Measurements from ENCODE around the gene ITGA2. TPM values are rescaled to one million over a fixed set of nuclear protein-coding genes. Genes with fewer than 3 reads are reported as not detected.

ITGA2 gene
- total RNA-seq, 1 experiment from 2014 or later = 13.6 TPM

DNA sequence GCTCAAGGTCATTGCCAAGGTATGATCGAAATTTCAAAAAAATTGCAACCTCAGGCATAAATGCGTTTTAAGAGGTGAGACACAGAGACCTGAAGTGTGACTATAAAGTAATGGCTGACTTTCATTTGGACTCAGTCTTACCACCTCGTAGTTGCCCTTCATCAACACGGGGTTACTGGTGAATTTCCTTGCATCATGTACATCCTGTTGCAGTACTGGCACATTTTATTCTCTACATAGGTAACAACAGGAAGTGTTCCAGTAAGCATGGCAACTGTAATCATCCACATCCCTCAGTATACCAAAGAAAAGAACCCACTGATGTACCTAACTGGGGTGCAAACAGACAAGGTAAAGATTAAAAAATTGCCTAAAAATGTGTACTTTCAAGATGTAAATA lies 91.1 kb downstream of the ITGA2 start:
- intact Hi-C loops (cut with micrococcal nuclease; ENCODE audit: unreplicated experiment) = no loop called here
- H3K36me3 ChIP-seq (ENCODE audit: control insufficient read depth, insufficient read depth, low read length) = no peaks in the 10 kb centered on the region
- Mint-ChIP-seq H3K4me3 (ENCODE audit: unreplicated experiment) (no peak overlapping the region), H3K9me3 (ENCODE audit: unreplicated experiment) (no peaks in the 10 kb centered on the region), H3K27me3 (ENCODE audit: insufficient read depth, unreplicated experiment) (no peaks in the 10 kb centered on the region), H3K4me1 (ENCODE audit: low read depth, unreplicated experiment) (no peaks in the 10 kb centered on the region), H3K27ac (ENCODE audit: unreplicated experiment) (no peak overlapping the region), H3K36me3 (ENCODE audit: insufficient read depth, unreplicated experiment) (peaks cover 27% of the 10 kb centered on the region)
- H3K4me3 ChIP-seq (ENCODE audit: low read depth, low read length) = no peak overlapping the region
- TF ChIP-seq, protein P1, sequence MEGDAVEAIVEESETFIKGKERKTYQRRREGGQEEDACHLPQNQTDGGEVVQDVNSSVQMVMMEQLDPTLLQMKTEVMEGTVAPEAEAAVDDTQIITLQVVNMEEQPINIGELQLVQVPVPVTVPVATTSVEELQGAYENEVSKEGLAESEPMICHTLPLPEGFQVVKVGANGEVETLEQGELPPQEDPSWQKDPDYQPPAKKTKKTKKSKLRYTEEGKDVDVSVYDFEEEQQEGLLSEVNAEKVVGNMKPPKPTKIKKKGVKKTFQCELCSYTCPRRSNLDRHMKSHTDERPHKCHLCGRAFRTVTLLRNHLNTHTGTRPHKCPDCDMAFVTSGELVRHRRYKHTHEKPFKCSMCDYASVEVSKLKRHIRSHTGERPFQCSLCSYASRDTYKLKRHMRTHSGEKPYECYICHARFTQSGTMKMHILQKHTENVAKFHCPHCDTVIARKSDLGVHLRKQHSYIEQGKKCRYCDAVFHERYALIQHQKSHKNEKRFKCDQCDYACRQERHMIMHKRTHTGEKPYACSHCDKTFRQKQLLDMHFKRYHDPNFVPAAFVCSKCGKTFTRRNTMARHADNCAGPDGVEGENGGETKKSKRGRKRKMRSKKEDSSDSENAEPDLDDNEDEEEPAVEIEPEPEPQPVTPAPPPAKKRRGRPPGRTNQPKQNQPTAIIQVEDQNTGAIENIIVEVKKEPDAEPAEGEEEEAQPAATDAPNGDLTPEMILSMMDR (IDR thresholded peaks at IDR 0.05; ENCODE audit: insufficient read depth in 1 of 2, low read depth in 1 of 2, low read length in 1 of 2, severe bottlenecking in 1 of 2, unreplicated experiment in 1 of 2) = no peak
- no peaks in the 10 kb centered on the region for H3K9me3 ChIP-seq
- H3K27me3 ChIP-seq (replicated peaks; ENCODE audit: control insufficient read depth, insufficient read depth, low read length) = no peaks in the 10 kb centered on the region
- H3K4me1 ChIP-seq = no peaks in the 10 kb centered on the region
- no TSS peak for BruUV-seq (replicated peaks)
- ChIA-PET CTCF (no interaction called here), POLR2A (no interaction called here)
- no peak for DNase-seq

DNA sequence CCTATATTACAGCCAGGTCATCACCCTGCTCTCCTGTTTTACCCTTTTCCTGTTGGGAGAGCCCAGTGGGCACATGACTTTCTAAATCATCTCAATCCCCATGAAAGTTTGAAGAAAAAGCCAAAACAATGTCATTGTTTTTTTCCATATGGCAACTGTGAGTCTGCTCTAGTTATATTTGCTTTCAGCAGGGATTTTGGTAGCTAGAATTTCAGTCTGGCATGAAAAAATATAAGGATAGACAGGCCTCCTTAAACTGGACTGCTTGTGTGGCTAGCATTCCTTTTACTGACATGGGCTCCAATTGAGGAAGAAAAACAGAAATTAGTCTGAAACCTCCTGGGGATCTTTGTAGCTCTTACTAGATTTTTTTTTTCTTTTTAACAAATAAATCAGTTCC lies 94.8 kb downstream of the ITGA2 start:
- no peak for DNase-seq
- BruUV-seq (replicated peaks) = no TSS peak
- Mint-ChIP-seq H3K4me1 (ENCODE audit: low read depth, unreplicated experiment) (no peaks in the 10 kb centered on the region), H3K36me3 (ENCODE audit: insufficient read depth, unreplicated experiment) (peaks cover 27% of the 10 kb centered on the region), H3K4me3 (ENCODE audit: unreplicated experiment) (no peak overlapping the region), H3K9me3 (ENCODE audit: unreplicated experiment) (no peaks in the 10 kb centered on the region), H3K27me3 (ENCODE audit: insufficient read depth, unreplicated experiment) (no peaks in the 10 kb centered on the region), H3K27ac (ENCODE audit: unreplicated experiment) (no peak overlapping the region)
- Histone ChIP-seq H3K4me1 (no peaks in the 10 kb centered on the region), H3K36me3 (ENCODE audit: control insufficient read depth, insufficient read depth, low read length) (no peaks in the 10 kb centered on the region), H3K4me3 (ENCODE audit: low read depth, low read length) (no peak overlapping the region), H3K27me3 (replicated peaks; ENCODE audit: control insufficient read depth, insufficient read depth, low read length) (no peaks in the 10 kb centered on the region), H3K9me3 (no peaks in the 10 kb centered on the region)
- intact Hi-C loops (cut with micrococcal nuclease; ENCODE audit: unreplicated experiment) = no loop called here
- TF ChIP-seq, protein P1 (IDR thresholded peaks at IDR 0.05; ENCODE audit: insufficient read depth in 1 of 2, low read depth in 1 of 2, low read length in 1 of 2, severe bottlenecking in 1 of 2, unreplicated experiment in 1 of 2) = no peak
- CTCF ChIA-PET = no interaction called here
- POLR2A ChIA-PET = no interaction called here

DNA sequence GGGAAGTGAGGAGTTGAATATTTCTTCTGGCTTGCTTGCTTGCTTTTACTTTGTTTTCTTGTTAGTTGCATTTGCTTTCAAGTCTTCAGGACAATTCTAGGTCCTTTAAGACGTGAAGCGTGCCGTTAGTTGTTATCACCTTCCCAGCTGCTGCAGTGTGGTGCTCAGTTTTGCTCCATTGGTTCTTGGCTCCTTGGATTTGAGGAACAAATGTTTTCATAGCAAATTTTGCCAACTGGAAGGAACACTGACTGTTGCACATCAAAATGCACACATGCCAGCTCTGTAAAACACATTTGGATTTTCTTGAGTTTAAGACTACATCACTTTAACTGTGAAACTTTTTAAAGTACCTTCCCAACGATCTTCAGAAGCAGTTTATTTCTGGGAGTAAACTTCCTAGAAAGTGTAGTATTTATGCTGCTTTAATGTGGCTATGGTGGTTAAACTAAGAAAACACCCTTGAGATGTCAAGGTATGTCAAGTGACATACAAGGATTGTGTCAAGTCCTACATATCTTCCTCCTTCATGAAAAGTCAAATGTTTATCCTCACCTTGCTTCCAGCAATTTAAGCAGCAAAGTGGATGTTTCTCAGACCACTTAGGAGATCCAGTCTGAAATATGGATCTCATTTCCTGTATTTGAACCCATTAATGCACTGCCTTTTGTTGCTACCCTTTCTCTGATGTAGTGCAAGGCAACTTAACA lies 95.5 kb downstream of the ITGA2 start:
- no peaks in the 10 kb centered on the region for H3K27me3 Mint-ChIP-seq (ENCODE audit: insufficient read depth, unreplicated experiment)
- no peak for DNase-seq
- H3K4me3 ChIP-seq (ENCODE audit: low read depth, low read length) = no peak overlapping the region
- intact Hi-C loops (cut with micrococcal nuclease; ENCODE audit: unreplicated experiment) = no loop called here
- H3K9me3 ChIP-seq = no peaks in the 10 kb centered on the region
- H3K4me1 Mint-ChIP-seq (ENCODE audit: low read depth, unreplicated experiment) = no peaks in the 10 kb centered on the region
- TF ChIP-seq, protein P1 (IDR thresholded peaks at IDR 0.05; ENCODE audit: insufficient read depth in 1 of 2, low read depth in 1 of 2, low read length in 1 of 2, severe bottlenecking in 1 of 2, unreplicated experiment in 1 of 2) = no peak
- H3K4me1 ChIP-seq = no peaks in the 10 kb centered on the region
- ChIA-PET POLR2A (no interaction called here), CTCF (no interaction called here)
- BruUV-seq (replicated peaks) = no TSS peak
- peaks cover 26% of the 10 kb centered on the region for H3K36me3 Mint-ChIP-seq (ENCODE audit: insufficient read depth, unreplicated experiment)
- H3K4me3 Mint-ChIP-seq (ENCODE audit: unreplicated experiment) = no peak overlapping the region
- no peaks in the 10 kb centered on the region for H3K36me3 ChIP-seq (ENCODE audit: control insufficient read depth, insufficient read depth, low read length)
- H3K27ac Mint-ChIP-seq (ENCODE audit: unreplicated experiment) = no peak overlapping the region
- H3K27me3 ChIP-seq (replicated peaks; ENCODE audit: control insufficient read depth, insufficient read depth, low read length) = no peaks in the 10 kb centered on the region
- H3K9me3 Mint-ChIP-seq (ENCODE audit: unreplicated experiment) = no peaks in the 10 kb centered on the region

Data from Caco-2 (cell line).